Measurements from ENCODE around the gene SNAP47.
"Not testable (repeated sequence)": the region's sequence is repeated elsewhere in the genome, so short reads cannot be mapped to it uniquely, and the experiment has no call there.

SNAP47 gene, protein sequence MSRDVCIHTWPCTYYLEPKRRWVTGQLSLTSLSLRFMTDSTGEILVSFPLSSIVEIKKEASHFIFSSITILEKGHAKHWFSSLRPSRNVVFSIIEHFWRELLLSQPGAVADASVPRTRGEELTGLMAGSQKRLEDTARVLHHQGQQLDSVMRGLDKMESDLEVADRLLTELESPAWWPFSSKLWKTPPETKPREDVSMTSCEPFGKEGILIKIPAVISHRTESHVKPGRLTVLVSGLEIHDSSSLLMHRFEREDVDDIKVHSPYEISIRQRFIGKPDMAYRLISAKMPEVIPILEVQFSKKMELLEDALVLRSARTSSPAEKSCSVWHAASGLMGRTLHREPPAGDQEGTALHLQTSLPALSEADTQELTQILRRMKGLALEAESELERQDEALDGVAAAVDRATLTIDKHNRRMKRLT

DNA sequence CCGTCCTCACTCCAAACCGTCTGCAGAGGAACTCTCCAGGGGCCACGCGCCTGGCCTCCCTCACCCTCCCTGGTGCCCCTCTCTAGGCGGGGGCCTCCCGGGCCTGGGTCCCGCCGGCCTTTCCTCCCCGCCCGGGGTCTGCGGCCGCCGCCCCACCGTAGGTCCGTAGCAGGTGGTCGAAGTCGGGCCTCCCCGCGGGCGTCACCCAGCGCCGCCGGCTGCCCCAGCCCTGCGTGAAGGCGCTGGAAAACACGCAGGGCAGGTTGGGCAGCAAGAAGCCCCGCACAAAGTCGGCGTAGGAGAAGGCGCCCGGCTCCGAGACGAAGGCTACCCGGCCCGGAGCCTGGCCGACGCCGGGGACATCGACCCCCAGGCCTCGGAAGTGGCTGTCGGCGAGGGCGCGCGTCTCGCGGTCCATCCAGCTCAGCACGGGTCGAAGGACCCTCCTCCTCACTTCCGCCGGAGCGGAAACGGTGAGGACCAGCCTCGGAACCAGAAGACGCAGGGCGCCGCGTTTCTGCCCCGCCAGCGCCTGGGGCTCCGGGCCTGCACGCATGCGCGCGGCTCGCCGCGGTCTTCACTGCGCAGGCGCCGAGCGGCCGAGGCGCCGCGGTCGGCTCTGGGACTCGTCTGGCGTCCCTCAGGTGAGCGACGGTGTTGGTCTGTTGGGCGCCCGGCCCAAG lies at the start of gene SNAP47, which contains the start of gene JMJD4:
Gene SNAP47, plus strand, starts transcription at position 580 of the 683 bp plus-strand sequence. CDS start 12,302 bp downstream, outside the sequence.
Gene JMJD4, minus strand, starts transcription at position 447 of the 683 bp plus-strand sequence. Its CDS starts 29 bp downstream, at position 418.
- H3K4me3 ChIP-seq (ENCODE audit: low read length): peak within 1 kb of the TSS; percentile 91
- TF ChIP-seq, protein P1, sequence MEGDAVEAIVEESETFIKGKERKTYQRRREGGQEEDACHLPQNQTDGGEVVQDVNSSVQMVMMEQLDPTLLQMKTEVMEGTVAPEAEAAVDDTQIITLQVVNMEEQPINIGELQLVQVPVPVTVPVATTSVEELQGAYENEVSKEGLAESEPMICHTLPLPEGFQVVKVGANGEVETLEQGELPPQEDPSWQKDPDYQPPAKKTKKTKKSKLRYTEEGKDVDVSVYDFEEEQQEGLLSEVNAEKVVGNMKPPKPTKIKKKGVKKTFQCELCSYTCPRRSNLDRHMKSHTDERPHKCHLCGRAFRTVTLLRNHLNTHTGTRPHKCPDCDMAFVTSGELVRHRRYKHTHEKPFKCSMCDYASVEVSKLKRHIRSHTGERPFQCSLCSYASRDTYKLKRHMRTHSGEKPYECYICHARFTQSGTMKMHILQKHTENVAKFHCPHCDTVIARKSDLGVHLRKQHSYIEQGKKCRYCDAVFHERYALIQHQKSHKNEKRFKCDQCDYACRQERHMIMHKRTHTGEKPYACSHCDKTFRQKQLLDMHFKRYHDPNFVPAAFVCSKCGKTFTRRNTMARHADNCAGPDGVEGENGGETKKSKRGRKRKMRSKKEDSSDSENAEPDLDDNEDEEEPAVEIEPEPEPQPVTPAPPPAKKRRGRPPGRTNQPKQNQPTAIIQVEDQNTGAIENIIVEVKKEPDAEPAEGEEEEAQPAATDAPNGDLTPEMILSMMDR (conservative IDR thresholded peaks at IDR 0.05; ENCODE audit: low read depth, low read length): no peak

DNA sequence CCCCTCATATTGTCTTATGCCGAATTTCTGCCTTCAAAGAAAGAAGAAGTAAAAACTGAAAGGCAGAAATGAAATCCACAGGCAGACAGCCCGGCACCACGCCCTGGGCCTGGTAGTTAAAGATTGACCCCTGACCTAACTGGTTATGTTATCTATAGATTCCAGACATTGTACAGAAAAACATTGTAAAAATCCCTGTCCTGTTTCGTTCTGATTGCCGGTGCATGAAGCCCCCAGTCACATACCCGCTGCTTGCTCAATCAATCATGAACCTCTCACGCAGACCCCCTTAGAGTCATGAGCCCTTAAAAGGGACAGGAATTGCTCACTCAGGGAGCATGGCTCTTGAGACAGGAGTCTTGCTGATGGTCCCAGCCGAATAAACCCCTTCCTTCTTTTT lies 49.4 kb upstream of the SNAP47 start:
- H3K4me3 ChIP-seq (ENCODE audit: low read length): no peak overlapping the region
- DNase-seq (ENCODE audit: low read depth): no peak
- TF ChIP-seq, protein P1 (conservative IDR thresholded peaks at IDR 0.05; ENCODE audit: low read depth, low read length): no peak

More for the DNA sequence above, at the start of gene SNAP47, which contains the start of gene JMJD4:
- peak; percentile 48 for DNase-seq (ENCODE audit: low read depth)

DNA sequence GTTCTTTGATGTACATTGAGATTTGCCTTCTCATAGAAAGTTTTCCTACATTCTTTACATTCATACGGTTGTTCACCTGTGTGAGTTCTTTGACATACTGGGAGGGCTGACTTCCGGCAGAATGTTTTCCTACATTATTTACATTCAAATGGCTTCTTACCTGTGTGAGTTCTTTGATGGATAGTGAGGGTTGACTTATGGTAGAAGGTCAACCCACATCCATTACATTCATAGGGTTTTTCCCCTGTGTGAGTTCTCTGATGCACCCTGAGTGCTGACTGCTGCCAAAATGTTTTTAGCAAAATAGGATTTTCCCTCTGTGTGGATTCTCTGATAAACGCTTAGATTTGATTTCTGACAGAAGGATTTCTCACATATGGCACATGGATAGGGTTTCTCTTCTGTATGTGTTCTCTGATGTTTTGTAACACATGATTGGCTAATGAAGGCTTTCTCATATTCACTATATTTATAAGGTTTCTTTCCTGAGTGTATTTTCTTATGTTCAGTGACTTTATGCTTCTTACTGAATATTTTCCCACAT lies 37.8 kb upstream of the SNAP47 start:
- no peak for DNase-seq (ENCODE audit: low read depth)
- TF ChIP-seq, protein P1 (conservative IDR thresholded peaks at IDR 0.05; ENCODE audit: low read depth, low read length): no peak
- H3K4me3 ChIP-seq (ENCODE audit: low read length): no peak overlapping the region

DNA sequence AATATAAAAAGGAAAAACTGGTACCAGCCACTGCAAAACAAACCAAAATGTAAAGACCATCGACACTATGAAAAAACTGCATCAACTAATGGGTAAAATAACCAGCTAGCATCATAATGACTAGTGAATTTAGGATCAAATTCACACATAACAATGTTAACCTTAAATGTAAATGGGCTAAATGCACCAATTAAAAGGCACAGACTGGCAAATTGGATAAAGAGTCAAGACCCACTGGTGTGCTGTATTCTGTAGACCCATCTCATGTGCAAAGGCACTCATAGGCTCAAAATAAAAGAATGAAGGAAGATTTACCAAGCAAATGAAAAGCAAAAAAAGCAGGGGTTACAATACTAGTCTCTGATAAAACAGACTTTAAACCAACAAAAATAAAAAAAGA lies 33.6 kb upstream of the SNAP47 start:
- not testable (repeated sequence) for DNase-seq (ENCODE audit: low read depth); H3K4me3 ChIP-seq (ENCODE audit: low read length)

DNA sequence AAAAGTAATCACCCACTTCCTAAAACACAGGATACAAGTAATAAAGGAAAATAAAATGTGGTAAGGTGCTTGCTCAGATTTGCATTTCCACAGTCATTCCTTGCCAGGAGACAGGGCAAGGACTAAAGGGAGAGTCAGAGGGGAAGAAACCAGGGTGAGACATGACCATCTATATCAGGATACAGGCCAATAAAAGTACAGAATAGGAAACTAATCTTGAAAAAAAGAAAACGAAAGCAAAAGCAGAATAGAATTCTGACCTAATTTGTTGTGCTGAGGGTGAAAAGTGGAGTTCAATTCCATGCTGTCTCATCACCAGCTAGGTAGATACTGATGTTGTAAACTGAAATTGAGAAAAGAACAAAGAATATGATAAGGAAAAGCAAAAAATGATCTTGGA lies 27.4 kb upstream of the SNAP47 start:
- no peak overlapping the region for H3K4me3 ChIP-seq (ENCODE audit: low read length)
- no peak for DNase-seq (ENCODE audit: low read depth)
- TF ChIP-seq, protein P1 (conservative IDR thresholded peaks at IDR 0.05; ENCODE audit: low read depth, low read length): no peak

DNA sequence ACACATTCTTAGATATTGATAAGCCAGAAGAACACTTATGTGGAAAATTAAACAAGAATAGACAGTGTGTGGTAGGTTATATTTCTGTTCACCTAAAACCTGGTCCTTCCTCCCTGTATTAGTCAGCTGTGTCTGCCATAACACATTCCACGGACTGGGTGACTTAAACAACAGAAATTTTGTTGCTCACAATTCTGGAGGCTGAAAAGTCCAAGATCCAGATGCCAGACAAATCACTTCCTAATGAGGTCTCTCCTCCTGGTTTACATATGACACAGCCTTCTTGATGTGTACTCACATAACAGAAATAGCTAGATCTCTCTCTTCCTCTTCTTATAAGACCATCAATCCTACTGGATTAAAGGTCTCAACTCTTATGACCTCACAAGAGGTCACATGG lies 25.8 kb upstream of the SNAP47 start:
- TF ChIP-seq, protein P1 (conservative IDR thresholded peaks at IDR 0.05; ENCODE audit: low read depth, low read length): no peak
- no peak for DNase-seq (ENCODE audit: low read depth)

DNA sequence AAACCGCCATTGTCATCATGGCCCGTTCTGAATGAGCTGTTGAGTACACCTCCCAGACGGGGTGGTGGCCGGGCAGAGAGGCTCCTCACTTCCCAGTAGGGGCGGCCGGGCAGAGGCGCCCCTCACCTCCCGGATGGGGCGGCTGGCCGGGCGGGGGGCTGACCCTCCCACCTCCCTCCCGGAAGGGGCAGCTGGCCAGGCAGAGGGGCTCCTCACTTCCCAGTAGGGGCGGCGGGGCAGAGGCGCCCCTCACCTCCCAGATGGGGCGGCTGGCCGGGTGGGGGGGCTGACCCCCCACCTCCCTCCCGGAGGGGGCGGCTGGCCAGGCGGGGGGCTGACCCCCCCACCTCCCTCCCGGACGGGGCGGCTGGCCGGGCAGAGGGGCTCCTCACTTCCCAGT lies 24.8 kb upstream of the SNAP47 start:
- not testable (repeated sequence) for H3K4me3 ChIP-seq (ENCODE audit: low read length); DNase-seq (ENCODE audit: low read depth)

More for the DNA sequence above, 25.8 kb upstream of the SNAP47 start:
- no peak overlapping the region for H3K4me3 ChIP-seq (ENCODE audit: low read length)
